GM10248 (cell line): ENCODE data around the gene C1orf105.
"Not testable (repeated sequence)": the region's sequence is repeated elsewhere in the genome, so short reads cannot be mapped to it uniquely, and the experiment has no call there.

ENCODE experiments used
- CTCF ChIA-PET: fragments of 300-600 bp; sonication (Branson Sonifier 250); formaldehyde crosslinking; extraction: SDS; loops from one replicate; lab custom pipeline; 2021; ENCODE audit warnings: antibody characterized with exemption; lab: Yijun Ruan, JAX
- POLR2A ChIA-PET: fragments of 350-650 bp; sonication (Branson Sonifier 250); formaldehyde crosslinking; extraction: SDS; loops from one replicate; lab custom pipeline; 2020; ENCODE audit warnings: antibody characterized with exemption; lab: Yijun Ruan, JAX
- DNase-seq: peaks from one replicate; pipeline ENCODE4 v3.0.0; 2012; ENCODE audit errors: extremely low spot score
- CTCF ChIP-seq: IDR thresholded peaks from 2 replicates; pipeline ENCODE4 v1.5.1; 2012; ENCODE audit warnings: mild to moderate bottlenecking, low read depth; ENCODE audit errors: extremely low read depth, missing control alignments, control extremely low read depth

C1orf105 gene

GRCh38 chr1:172420385-172420784 is at the start of gene C1orf105:
Gene C1orf105, plus strand, starts transcription at chr1:172420685. Its CDS starts 201 bp downstream, at chr1:172420886.
- ChIA-PET CTCF (interaction anchor here (1.3 to 1.9 kb wide), 2 partner anchors 9 to 17 kb away, joined by 4 to 6 read pairs; no protein-coding TSS in a partner anchor), POLR2A (no interaction called here)
- DNase-seq: no peak
- TF ChIP-seq CTCF: no peak

GRCh38 chr1:172371646-172372045 is 48.8 kb upstream of the C1orf105 start:
- CTCF ChIA-PET, DNase-seq, POLR2A ChIA-PET: not testable (repeated sequence)

GRCh38 chr1:172373864-172374263 is 46.6 kb upstream of the C1orf105 start:
- POLR2A ChIA-PET: no interaction called here
- CTCF ChIA-PET: interaction anchor here (1.1 to 6.8 kb wide), 4 partner anchors 10 to 24 kb away, joined by 3 to 35 read pairs (median 6); no protein-coding TSS in a partner anchor
- TF ChIP-seq CTCF: no peak
- DNase-seq: no peak

GRCh38 chr1:172375211-172375631 is 45.3 kb upstream of the C1orf105 start:
- ChIA-PET CTCF (interaction anchor here (1.1 to 6.8 kb wide), 3 partner anchors 15 to 17 kb away, joined by 5 to 35 read pairs (median 8); no protein-coding TSS in a partner anchor), POLR2A (no interaction called here)
- no peak for TF ChIP-seq CTCF
- DNase-seq: no peak

- DNase-seq: no peak
- ChIA-PET POLR2A (no interaction called here), CTCF (interaction anchor here (0.7 to 6.8 kb wide), 4 partner anchors 10 to 18 kb away, joined by 3 to 35 read pairs (median 9); no protein-coding TSS in a partner anchor)
- no peak for TF ChIP-seq CTCF
These were observed 44.1 kb upstream of the C1orf105 start for GRCh38 chr1:172376431-172376830.

GRCh38 chr1:172377565-172377964 is 42.9 kb upstream of the C1orf105 start:
- CTCF ChIA-PET: interaction anchor here (1.6 to 6.8 kb wide), 4 partner anchors 9 to 22 kb away, joined by 6 to 35 read pairs (median 9); no protein-coding TSS in a partner anchor
- no peak for TF ChIP-seq CTCF
- no peak for DNase-seq
- POLR2A ChIA-PET: no interaction called here

GRCh38 chr1:172378109-172378760 is 42.2 kb upstream of the C1orf105 start:
- no peak for TF ChIP-seq CTCF
- no peak for DNase-seq
- ChIA-PET POLR2A (no interaction called here), CTCF (interaction anchor here (1.6 to 6.8 kb wide), 3 partner anchors 8 to 22 kb away, joined by 6 to 35 read pairs (median 10); no protein-coding TSS in a partner anchor)
